ENCODE measurements around the gene CAMKMT.

- TF ChIP-seq CTCF (IDR thresholded peaks at IDR 0.05) (no peak), POLR2A (IDR thresholded peaks at IDR 0.05) (no peak), EP300 (IDR thresholded peaks at IDR 0.05; ENCODE audit: low read depth) (no peak), POLR2AphosphoS5 (IDR thresholded peaks at IDR 0.05) (no peak)
Observed at GRCh38 chr2:44321360-44321759, 40.4 kb upstream of the CAMKMT start.

Measured in transverse colon (tissue), 4 donors.